GM13977 (cell line): ENCODE data around the gene HNRNPDL.

Source experiments
- DNase-seq: peaks from one replicate; pipeline ENCODE4 v3.0.0; 2012; ENCODE audit warnings: low spot score
- in situ Hi-C: fragments of 300-500 bp; cut with MboI; formaldehyde crosslinking; loops from one replicate; pipeline ENCODE4 v1.12.0; 2022; ENCODE audit warnings: low sequenced_read_pairs, low pct_unique_long_range_greater_than_20kb, mixed read lengths, inconsistent platforms; ENCODE audit not compliant: unreplicated experiment
- TF ChIP-seq, protein P1 (sequence below): IDR thresholded peaks from 2 replicates; pipeline ENCODE4 v1.5.1; 2012; ENCODE audit warnings: mild to moderate bottlenecking, control low read depth; ENCODE audit not compliant: insufficient read depth; ENCODE audit errors: extremely low read depth, missing control alignments

The HNRNPDL gene

DNA sequence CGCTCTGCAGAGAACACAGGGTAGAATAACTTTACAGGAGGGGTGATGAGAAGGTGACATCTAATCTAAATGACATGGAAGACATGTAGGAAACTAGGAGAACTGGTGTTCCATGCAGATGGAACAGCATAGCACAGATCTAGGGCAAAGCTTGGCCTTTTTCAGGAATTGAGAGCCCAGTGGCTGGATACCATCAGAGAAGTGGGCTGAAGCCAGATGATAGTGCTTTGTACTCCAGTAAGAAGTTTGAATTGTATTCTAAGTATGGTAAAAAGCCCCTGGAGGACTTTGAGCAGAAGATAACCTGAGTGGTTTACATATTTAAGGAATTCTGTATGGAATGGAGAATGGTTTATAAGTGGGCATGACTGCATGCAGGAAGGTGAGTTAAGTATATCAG, 33.0 kb upstream of the HNRNPDL start:
- TF ChIP-seq, protein P1, sequence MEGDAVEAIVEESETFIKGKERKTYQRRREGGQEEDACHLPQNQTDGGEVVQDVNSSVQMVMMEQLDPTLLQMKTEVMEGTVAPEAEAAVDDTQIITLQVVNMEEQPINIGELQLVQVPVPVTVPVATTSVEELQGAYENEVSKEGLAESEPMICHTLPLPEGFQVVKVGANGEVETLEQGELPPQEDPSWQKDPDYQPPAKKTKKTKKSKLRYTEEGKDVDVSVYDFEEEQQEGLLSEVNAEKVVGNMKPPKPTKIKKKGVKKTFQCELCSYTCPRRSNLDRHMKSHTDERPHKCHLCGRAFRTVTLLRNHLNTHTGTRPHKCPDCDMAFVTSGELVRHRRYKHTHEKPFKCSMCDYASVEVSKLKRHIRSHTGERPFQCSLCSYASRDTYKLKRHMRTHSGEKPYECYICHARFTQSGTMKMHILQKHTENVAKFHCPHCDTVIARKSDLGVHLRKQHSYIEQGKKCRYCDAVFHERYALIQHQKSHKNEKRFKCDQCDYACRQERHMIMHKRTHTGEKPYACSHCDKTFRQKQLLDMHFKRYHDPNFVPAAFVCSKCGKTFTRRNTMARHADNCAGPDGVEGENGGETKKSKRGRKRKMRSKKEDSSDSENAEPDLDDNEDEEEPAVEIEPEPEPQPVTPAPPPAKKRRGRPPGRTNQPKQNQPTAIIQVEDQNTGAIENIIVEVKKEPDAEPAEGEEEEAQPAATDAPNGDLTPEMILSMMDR: no peak
- DNase-seq: no peak
- in situ Hi-C loops: loop anchor here (10.0 to 25.0 kb wide), 3 partner anchors 292 to 824 kb away; partner anchors contain the start of gene COQ2

DNA sequence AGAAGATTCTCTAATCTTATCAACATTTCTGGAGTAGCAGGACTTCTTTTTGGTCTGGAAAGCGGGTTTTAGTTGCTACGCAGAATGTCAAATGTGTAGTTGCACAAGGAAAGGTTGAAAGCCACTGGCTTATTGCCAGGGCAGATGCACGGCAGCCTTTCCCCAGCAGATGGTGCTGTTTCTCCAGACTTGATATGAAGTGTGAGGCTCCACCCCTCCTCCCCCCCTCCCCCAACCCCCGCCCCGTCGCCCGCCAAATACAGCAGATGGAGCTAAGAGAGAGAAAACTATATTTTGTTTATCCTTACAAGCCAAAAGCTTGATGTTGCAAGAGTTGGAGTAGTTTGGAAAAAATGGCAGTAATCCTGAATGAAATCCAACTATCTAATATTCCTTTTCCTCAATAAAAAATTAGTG, 32.2 kb upstream of the HNRNPDL start:
- TF ChIP-seq, protein P1: peak; percentile 85
- in situ Hi-C loops: loop anchor here (10.0 to 25.0 kb wide), 3 partner anchors 292 to 825 kb away; partner anchors contain the start of gene COQ2
- DNase-seq: peak; percentile 71

DNA sequence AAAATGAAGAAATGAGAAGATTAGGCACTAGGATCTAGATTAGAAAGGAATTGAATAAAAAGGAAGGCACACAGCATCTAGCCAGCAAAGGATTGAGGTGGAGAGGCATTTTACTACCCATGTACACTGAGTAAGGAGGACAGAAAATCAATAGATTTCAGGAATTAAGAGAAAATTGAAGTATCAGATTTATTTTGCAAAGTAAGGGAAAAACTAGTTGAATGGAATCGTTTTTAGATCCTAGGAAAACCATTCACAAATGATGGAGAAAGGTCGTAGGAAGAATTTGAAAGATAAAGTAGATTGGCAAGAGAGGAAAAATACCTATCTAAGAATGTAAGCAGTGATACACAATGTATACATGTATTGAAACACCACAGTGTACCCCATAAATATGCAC, 31.4 kb upstream of the HNRNPDL start:
- in situ Hi-C loops: loop anchor here (10.0 to 25.0 kb wide), 3 partner anchors 293 to 826 kb away; partner anchors contain the start of gene COQ2
- no peak for DNase-seq
- TF ChIP-seq, protein P1: no peak

DNA sequence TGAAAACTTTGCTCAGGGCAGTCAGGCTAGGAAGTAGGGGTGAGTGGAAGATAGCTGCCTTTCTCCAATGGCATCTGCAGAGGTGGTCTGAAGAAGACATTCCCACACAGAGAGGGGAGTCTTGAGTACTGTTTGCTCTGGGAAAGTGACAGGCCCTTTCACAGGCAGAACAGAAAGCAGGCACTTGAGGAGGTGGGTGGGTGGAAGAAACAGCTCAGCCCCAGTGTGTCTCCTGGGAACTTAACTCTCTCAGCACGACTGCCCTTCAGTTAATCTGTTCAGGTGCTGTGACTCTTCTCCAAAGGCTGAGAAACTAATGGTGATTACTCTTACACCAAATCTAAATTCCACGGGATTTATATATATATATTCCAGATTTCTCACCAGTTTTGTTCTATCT, 28.5 kb upstream of the HNRNPDL start:
- in situ Hi-C loops: loop anchor here (25.0 kb wide), 2 partner anchors 604 to 829 kb away; partner anchors contain the start of gene COQ2
- DNase-seq: peak; percentile 27
- TF ChIP-seq, protein P1: no peak

DNA sequence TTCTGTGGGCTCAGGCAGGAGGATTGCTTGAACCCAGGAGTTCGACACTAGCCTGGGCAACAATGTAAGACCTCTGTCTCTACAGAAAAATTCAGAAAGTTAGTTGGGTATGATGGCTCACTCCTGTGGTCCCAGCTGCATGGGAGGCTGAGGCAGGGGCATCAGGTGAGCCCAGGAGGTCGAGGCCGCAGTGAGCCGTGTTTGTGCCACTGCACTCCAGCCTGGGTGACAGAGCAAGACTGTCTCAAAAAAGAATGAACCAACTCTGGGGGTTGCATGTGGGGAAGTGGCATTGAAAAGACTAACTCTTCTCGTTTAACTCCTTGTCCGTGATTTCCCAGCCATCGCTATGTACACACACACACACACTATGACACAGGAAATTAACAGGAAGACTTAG, 27.0 kb upstream of the HNRNPDL start:
- TF ChIP-seq, protein P1: no peak
- in situ Hi-C loops: loop anchor here (25.0 kb wide), 2 partner anchors 605 to 830 kb away; partner anchors contain the start of gene COQ2
- DNase-seq: no peak

DNA sequence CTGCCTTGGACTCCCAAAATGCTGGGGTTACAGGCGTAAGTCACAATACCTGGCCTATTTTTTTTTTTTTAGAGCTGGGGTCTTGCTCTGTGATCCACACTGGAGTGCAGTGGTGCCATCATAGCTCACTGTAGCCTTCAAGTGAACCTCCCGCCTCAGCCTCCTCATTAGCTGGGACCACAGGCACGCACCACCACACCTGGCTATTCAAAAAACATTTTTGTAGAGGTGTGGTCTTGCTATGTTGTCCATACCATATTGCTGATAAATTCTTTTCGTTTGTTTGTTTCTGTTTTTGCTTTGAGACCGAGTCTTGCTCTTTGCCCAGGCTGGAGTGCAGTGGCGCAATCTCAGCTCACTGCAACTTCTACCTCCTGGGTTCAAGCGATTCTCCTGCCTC, 21.8 kb upstream of the HNRNPDL start:
- in situ Hi-C loops: loop anchor here (25.0 kb wide), 2 partner anchors 610 to 835 kb away; partner anchors contain the start of gene COQ2
- TF ChIP-seq, protein P1: no peak
- no peak for DNase-seq
